SK-N-SH (cell line): ENCODE measurements around the gene ATP1A2. TPM values are rescaled to one million over a fixed set of nuclear protein-coding genes. Genes with fewer than 3 reads are reported as not detected.

ENCODE experiments used
- CTCF ChIA-PET: fragments of 300-600, 350-600 bp; formaldehyde crosslinking; extraction: SDS; loops from one replicate; lab custom pipeline; 2021; lab: Yijun Ruan, JAX
- POLR2A ChIA-PET: fragments of 350-600 bp; sonication (Branson Sonifier 250); formaldehyde crosslinking; extraction: SDS; loops from one replicate; lab custom pipeline; 2020; ENCODE audit warnings: antibody characterized with exemption, inconsistent platforms; lab: Yijun Ruan, JAX
- DNase-seq: peaks from one replicate; pipeline ENCODE4 v3.0.0; 2012
- H2AFZ ChIP-seq: fragments of 200-600 bp; sonication (generic); 2 replicates; pipeline ENCODE4 v1.8.1; 2016; ENCODE audit warnings: antibody characterized with exemption, mild to moderate bottlenecking, low read depth
- H3F3A ChIP-seq: fragments of 200-600 bp; sonication (generic); replicated peaks from 2 replicates; pipeline ENCODE3; 2016; ENCODE audit warnings: antibody characterized with exemption, mild to moderate bottlenecking; ENCODE audit not compliant: insufficient read depth
- H3K27ac ChIP-seq, 2 experiments: fragments of 200-500 bp in 1 of 2; fragments of 200-600 bp in 1 of 2; sonication (Bioruptor generic) in 1 of 2; sonication (generic), shearing (Covaris generic) in 1 of 2; 2 replicates each; pipeline versions ENCODE4 v1.5.1 to v1.6.1; 2014 to 2016; ENCODE audit warnings: low read depth in 2 of 2, inconsistent platforms in 1 of 2, low read length in 1 of 2, mild to moderate bottlenecking in 1 of 2, mixed read lengths in 1 of 2
- H3K27me3 ChIP-seq: fragments of 200-600 bp; sonication (generic), shearing (Covaris generic); 2 replicates; pipeline ENCODE4 v1.6.1; 2016; ENCODE audit warnings: mixed run types; ENCODE audit not compliant: insufficient read depth
- H3K36me3 ChIP-seq, 2 experiments: fragments of 200-500 bp in 1 of 2; fragments of 200-600 bp in 1 of 2; sonication (Bioruptor generic) in 1 of 2; sonication (generic) in 1 of 2; replicated peaks in 1 of 2; 2 replicates each; pipeline versions ENCODE3 to v1.5.1; 2014 to 2016; ENCODE audit warnings: low read length in 1 of 2, mild to moderate bottlenecking in 1 of 2; ENCODE audit not compliant: insufficient read depth in 2 of 2, control insufficient read depth in 1 of 2
- H3K4me1 ChIP-seq, 2 experiments: fragments of 200-500 bp in 1 of 2; fragments of 200-600 bp in 1 of 2; sonication (Bioruptor generic) in 1 of 2; sonication (generic), shearing (Covaris generic) in 1 of 2; 2 replicates each; pipeline versions ENCODE4 v1.5.1 to v1.6.1; 2014 to 2016; ENCODE audit warnings: low read depth in 1 of 2, low read length in 1 of 2, mixed run types in 1 of 2; ENCODE audit not compliant: insufficient read depth in 2 of 2, control insufficient read depth in 1 of 2
- H3K4me2 ChIP-seq: fragments of 200-600 bp; sonication (generic), shearing (Covaris generic); 2 replicates; pipeline ENCODE4 v1.6.1; 2017; ENCODE audit warnings: mixed run types
- H3K4me3 ChIP-seq, 2 experiments: fragments of 200-500 bp in 1 of 2; fragments of 200-600 bp in 1 of 2; sonication (Bioruptor generic) in 1 of 2; sonication (generic), shearing (Covaris generic) in 1 of 2; 2 replicates each; pipeline versions ENCODE4 v1.5.1 to v1.8.1; 2014 to 2016; ENCODE audit warnings: low read depth in 2 of 2, inconsistent platforms in 1 of 2, low read length in 1 of 2, mild to moderate bottlenecking in 1 of 2, mixed read lengths in 1 of 2, moderate library complexity in 1 of 2
- H3K79me2 ChIP-seq: fragments of 200-600 bp; sonication (generic); 2 replicates; pipeline ENCODE4 v1.8.1; 2017; ENCODE audit warnings: mild to moderate bottlenecking; ENCODE audit not compliant: insufficient read depth
- H3K9ac ChIP-seq: fragments of 200-600 bp; sonication (generic); 2 replicates; pipeline ENCODE4 v1.6.1; 2017; ENCODE audit warnings: mixed run types
- H3K9me2 ChIP-seq: fragments of 200-600 bp; sonication (generic); 2 replicates; pipeline ENCODE4 v1.6.1; 2017; ENCODE audit warnings: mixed run types
- H3K9me3 ChIP-seq: fragments of 200-600 bp; sonication (generic); 2 replicates; pipeline ENCODE4 v1.6.1; 2017; ENCODE audit warnings: mixed run types, mild to moderate bottlenecking, moderate library complexity
- H4K20me1 ChIP-seq: fragments of 200-600 bp; sonication (generic); 2 replicates; pipeline ENCODE4 v1.6.1; 2017; ENCODE audit warnings: mild to moderate bottlenecking, mixed run types; ENCODE audit not compliant: insufficient read depth
- CHD2 ChIP-seq: fragments of 150-350 bp; IDR thresholded peaks from 2 replicates; pipeline ENCODE4 v1.6.1; 2018; ENCODE audit warnings: low read length; ENCODE audit not compliant: partially characterized antibody
- CTCF ChIP-seq: fragments of 200-600 bp; sonication (generic); IDR thresholded peaks from 2 replicates; pipeline ENCODE4 v1.6.1; 2017; ENCODE audit warnings: antibody characterized with exemption, mild to moderate bottlenecking, moderate library complexity
- FOXJ3 ChIP-seq: sonication (generic); formaldehyde crosslinking; IDR thresholded peaks from 2 replicates; pipeline ENCODE4 v1.5.1; 2020; ENCODE audit warnings: mild to moderate bottlenecking, missing genetic modification reagents
- JUND ChIP-seq: IDR thresholded peaks from 2 replicates; pipeline ENCODE4 v1.4.0; 2012
- MEF2A ChIP-seq: IDR thresholded peaks from 2 replicates; pipeline ENCODE4 v1.4.0; 2012; ENCODE audit warnings: low read depth, borderline replicate concordance
- RCOR1 ChIP-seq: fragments of 150-350 bp; IDR thresholded peaks from 2 replicates; pipeline ENCODE4 v1.6.1; 2017; ENCODE audit warnings: antibody characterized with exemption, low read length
- RXRA ChIP-seq: IDR thresholded peaks from 2 replicates; pipeline ENCODE4 v1.4.0; 2012; ENCODE audit warnings: low read depth, mild to moderate bottlenecking, borderline replicate concordance
- TEAD4 ChIP-seq: IDR thresholded peaks from 2 replicates; pipeline ENCODE4 v1.4.0; 2012; ENCODE audit warnings: mild to moderate bottlenecking, borderline replicate concordance; ENCODE audit not compliant: insufficient read depth
- YY1 ChIP-seq: IDR thresholded peaks from 2 replicates; pipeline ENCODE4 v1.4.0; 2012; ENCODE audit warnings: low read depth, mild to moderate bottlenecking
- WGBS: methylation state at CpG from one replicate; pipeline ENCODE4 v1.1.6; 2017; ENCODE audit warnings: low lambda C conversion rate; 5-methylcytosine and 5-hydroxymethylcytosine counted together
- polyA plus RNA-seq, 3 experiments: library from polyadenylated mRNA; depleted of rRNA; stranded (reverse); fragments of >200 nt; gene quantifications; 2 replicates each; pipeline ENCODE4 v1.2.3, GENCODE V29; 2012
- TF ChIP-seq, protein P1 (sequence below): IDR thresholded peaks from 2 replicates; pipeline ENCODE4 v1.4.0; 2012; ENCODE audit warnings: low read depth, borderline replicate concordance
- TF ChIP-seq, protein P2 (sequence below): IDR thresholded peaks from 2 replicates; pipeline ENCODE4; 2012

The ATP1A2 gene
- polyA plus RNA-seq, 1 of the 3 experiments (the other 2 are of a cell fraction): 0.07 TPM

DNA sequence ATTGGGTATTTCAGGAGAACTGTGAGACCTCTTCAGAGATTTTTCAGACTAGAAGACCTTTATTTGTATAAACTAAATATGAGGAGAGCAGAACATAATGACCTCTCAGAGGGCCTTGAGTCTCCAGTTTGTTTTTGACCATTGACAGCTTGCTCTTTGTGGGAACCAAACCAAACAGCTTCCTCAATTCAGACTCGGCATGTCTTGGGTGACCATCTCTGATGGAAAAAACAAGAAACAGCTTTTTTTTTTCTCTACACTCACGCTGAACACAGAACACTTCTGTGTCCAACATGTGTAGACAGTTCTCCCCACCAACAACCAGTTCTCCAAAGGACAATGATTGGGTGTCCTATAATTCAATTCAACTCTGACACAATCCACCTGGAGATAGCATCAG is 47.4 kb downstream of the ATP1A2 start:
- 49% methylated on average over 2 of the region's 2 CpGs for WGBS
- ChIA-PET CTCF (interaction anchor here (1.1 to 4.3 kb wide), 4 partner anchors 10 to 57 kb away, joined by 3 to 18 read pairs (median 4); no protein-coding TSS in a partner anchor), POLR2A (no interaction called here)
- Histone ChIP-seq H3F3A (no peaks in the 10 kb centered on the region), H3K4me3 (no peak overlapping the region), H3K4me2 (no peak overlapping the region), H3K9me3 (no peaks in the 10 kb centered on the region), H3K79me2 (no peaks in the 10 kb centered on the region), H3K9me2 (no peaks in the 10 kb centered on the region), H3K36me3 (no peaks in the 10 kb centered on the region), H3K27ac (no peak overlapping the region), H3K4me1 (no peaks in the 10 kb centered on the region), H4K20me1 (no peaks in the 10 kb centered on the region), H3K9ac (no peak overlapping the region), H2AFZ (no peak overlapping the region), H3K27me3 (peaks cover 10% of the 10 kb centered on the region; the same call in 1 of the 2 replicates)
- TF ChIP-seq JUND (no peak), FOXJ3 (CRISPR knock-in tag) (no peak), TEAD4 (no peak), RCOR1 (no peak), RXRA (no peak), CHD2 (no peak), YY1 (no peak)
- TF ChIP-seq, protein P1, sequence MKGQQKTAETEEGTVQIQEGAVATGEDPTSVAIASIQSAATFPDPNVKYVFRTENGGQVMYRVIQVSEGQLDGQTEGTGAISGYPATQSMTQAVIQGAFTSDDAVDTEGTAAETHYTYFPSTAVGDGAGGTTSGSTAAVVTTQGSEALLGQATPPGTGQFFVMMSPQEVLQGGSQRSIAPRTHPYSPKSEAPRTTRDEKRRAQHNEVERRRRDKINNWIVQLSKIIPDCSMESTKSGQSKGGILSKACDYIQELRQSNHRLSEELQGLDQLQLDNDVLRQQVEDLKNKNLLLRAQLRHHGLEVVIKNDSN: no peak
- TF ChIP-seq, protein P2, sequence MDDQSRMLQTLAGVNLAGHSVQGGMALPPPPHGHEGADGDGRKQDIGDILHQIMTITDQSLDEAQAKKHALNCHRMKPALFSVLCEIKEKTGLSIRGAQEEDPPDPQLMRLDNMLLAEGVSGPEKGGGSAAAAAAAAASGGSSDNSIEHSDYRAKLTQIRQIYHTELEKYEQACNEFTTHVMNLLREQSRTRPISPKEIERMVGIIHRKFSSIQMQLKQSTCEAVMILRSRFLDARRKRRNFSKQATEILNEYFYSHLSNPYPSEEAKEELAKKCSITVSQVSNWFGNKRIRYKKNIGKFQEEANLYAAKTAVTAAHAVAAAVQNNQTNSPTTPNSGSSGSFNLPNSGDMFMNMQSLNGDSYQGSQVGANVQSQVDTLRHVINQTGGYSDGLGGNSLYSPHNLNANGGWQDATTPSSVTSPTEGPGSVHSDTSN: no peak
- DNase-seq: no peak

DNA sequence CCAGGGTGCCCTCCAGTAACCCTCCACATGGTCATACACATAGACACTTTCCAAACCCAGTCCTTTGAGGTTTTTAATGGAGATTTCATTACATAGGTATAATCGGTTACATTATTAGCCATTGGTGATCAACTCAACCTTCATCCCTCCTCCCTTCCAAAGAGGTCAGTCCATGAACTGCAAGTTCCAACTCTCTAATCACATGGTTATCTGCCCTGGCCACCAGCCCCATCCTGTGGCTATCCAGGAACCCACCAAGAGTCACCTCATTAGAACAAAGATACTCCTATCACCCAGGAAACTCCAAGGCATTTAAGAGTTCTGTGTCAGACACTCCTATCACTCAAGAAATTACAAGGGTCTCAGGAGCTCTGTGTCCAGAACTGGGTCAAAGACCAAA is 48.1 kb downstream of the ATP1A2 start:
- CTCF ChIA-PET: interaction anchor here (1.3 to 1.5 kb wide), 3 partner anchors 11 to 55 kb away, joined by 3 to 5 read pairs (median 4); no protein-coding TSS in a partner anchor
- Histone ChIP-seq H3K79me2 (no peaks in the 10 kb centered on the region), H3K4me3 (no peak overlapping the region), H2AFZ (no peak overlapping the region), H3F3A (no peaks in the 10 kb centered on the region)
- peak; percentile 24; the same call in 1 of the 2 replicates for TF ChIP-seq CTCF
- TF ChIP-seq MEF2A: no peak
- TF ChIP-seq, all 33 proteins: peak for 1
- no peaks in the 10 kb centered on the region for H3K4me1 ChIP-seq
- POLR2A ChIA-PET: no interaction called here
- WGBS: 90% methylated on average over 1 of the region's 1 CpG
- H3K9me3 ChIP-seq: no peaks in the 10 kb centered on the region
- H4K20me1 ChIP-seq: no peaks in the 10 kb centered on the region
- no peak overlapping the region for H3K9ac ChIP-seq
- no peak overlapping the region for H3K4me2 ChIP-seq
- no peaks in the 10 kb centered on the region for H3K9me2 ChIP-seq
- DNase-seq: no peak
- H3K27ac ChIP-seq: no peak overlapping the region
- peaks cover 10% of the 10 kb centered on the region; the same call in 1 of the 2 replicates for H3K27me3 ChIP-seq
- H3K36me3 ChIP-seq: no peaks in the 10 kb centered on the region
